GM19035 (cell line): ENCODE data around the gene ABHD3.
"Not testable (repeated sequence)": the region's sequence is repeated elsewhere in the genome, so short reads cannot be mapped to it uniquely, and the experiment has no call there.

Experiments used
- ATAC-seq: cut with Tn5 transposase; IDR thresholded peaks from one replicate; pipeline ENCODE4 v1.9.1; 2021; ENCODE audit not compliant: unreplicated experiment

Gene ABHD3

DNA sequence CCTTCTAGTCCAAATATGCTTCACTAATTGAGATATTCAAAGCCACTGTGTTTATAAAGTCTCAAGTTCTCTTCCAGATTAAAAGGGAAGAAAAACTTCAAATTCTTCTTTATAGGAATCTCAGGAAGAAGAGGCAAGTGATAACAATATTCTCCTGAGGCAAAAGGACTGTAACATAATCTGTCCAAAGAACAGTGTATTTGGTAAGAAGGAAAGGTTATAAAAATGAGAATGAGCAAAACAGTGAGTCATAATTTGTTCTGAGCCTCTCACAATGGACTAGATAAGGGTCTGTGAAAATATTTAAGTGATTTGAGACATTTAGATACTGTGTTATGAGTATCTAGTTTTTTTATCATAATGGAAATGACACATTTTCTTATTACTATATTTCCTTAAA is 48.2 kb downstream of the ABHD3 start:
- ATAC-seq: no peak

DNA sequence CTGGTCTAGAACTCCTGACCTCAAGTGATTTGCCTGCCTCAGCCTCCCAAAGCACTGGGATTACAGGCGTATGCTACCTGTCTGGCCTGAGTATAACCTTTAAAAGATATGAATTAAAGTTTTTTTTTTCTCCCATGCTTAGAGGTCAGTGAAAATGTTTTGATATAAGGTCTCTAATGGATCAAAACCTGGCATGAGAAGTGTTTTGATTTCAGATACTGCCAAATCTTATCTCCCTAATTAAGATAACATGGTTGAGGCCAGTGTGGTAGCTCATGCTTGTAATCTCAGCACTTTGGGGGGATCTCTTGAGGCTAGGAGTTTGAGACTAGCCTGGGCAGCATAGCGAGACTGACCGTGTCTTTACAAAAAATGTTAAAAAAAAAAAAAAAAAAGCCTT is 51.2 kb downstream of the ABHD3 start:
- ATAC-seq: no peak

DNA sequence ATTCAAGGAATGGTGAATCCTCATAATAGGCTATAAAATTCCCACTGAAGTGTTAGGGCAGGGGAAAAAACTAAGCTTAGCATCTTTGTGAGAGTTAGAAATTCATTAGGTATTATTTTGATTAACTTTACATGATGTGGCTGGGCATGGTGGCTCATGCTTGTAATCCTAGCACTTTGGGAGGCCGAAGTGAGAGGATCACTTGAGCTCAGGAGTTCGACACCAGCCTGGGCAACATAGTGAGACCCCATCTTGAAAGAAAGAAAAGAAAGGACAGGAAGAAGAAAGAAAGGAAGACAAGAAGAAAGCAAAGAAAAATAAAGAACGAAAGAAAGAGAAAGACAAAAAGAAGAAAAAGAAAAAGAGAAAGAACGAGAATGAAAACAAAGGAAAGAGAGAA is 52.5 kb downstream of the ABHD3 start:
- no peak for ATAC-seq

DNA sequence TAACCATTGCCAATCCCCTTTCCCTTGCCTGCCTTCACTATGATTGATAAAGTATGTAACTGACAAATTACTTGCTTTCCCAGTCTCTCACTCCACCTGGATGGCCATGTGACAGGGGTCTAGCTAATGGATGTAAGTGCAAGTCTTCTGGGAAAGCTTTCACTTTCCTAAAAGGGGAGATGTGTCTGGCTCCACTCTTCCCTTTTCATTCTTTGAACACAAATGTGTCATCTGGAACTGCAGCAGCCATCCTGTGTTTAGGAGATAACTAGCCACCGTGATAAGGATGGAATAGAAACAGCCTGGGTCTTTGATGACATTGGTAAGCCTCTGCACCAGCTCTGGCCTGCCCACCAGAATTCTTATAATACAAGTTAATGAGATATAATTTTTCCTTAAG is 54.3 kb downstream of the ABHD3 start:
- no peak for ATAC-seq

DNA sequence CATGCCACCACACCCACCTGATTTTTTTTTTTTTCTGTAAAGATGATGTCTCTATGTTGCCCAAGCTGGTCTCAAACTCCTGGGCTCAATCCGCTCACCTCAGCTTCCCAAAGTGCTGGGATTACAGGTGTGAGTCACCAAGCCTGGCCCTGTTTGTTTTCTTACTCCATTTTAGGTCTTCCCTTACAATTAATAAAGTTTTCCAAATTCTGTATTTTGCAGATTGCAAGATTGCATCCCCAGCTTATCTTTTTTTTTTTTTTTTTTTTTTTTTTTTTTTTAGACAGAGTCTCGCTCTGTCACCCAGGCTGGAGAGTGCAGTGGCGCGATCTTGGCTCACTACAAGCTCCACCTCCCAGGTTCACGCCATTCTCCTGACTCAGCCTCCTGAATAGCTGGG is 64.2 kb downstream of the ABHD3 start:
- ATAC-seq: not testable (repeated sequence)

DNA sequence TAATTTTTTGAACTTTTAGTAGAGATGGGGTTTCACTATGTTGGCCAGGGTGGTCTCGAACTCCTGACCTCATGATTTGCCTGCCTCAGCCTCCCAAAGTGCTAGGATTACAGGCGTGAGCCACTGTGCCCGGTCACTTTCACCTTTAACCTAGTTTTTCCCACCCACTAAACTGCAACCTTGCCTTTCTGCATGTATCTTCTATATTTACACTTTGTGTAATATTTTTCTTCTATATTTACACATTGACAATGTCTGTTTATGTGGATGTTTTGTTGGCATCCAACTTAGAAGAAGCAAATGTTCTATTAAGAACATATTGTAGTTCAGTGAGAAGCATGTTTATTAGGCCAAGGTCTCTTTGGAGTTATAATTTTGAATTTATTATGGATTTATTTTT is 65.8 kb downstream of the ABHD3 start:
- ATAC-seq: no peak

DNA sequence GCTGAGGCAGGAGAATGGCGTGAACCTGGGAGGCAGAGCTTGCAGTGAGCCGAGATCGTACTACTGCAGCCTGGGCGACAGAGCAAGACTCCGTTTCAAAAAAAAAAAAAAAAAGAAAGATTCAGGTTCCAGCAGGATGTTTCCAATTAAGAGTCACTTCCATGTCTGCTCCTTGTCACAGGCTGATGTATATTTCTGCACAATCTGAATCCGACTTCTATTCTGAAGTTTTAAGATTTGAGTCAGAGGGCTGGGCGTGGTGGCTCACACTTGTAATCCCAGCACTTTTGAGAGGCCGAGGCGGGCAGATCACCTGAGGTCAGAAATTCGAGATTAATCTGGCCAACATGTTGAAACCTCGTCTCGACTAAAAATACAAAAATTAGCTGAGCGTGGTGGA is 67.8 kb downstream of the ABHD3 start:
- ATAC-seq: no peak

DNA sequence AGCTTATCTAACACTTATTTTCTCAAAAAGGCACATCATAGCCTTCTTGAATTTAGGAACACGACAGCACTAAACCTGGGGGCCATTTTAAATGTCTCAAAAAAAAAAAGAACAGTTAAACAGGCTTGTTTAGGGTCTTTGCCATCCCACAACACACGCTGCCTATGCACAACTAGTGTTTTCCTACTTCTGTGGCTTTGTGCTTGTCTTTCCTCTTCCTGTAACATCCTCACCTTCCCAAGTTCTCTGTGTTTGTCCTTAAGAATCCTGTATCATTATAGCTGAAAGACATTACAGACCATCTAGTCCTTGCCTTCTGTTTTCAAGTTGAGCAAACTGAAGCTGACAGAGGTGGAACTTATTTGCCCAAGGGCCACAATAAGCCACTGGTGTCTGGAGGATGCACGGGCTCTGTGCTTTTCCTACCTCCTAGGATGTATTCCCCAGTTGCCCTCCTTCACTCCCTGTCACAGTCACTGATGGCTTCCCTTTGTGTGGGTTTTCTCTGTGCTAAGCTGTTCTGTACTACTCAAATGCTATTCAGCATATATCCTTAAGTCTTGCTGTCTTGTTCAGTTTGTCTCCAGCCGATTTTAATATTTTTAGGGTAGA is 69.9 kb downstream of the ABHD3 start:
- ATAC-seq: no peak

DNA sequence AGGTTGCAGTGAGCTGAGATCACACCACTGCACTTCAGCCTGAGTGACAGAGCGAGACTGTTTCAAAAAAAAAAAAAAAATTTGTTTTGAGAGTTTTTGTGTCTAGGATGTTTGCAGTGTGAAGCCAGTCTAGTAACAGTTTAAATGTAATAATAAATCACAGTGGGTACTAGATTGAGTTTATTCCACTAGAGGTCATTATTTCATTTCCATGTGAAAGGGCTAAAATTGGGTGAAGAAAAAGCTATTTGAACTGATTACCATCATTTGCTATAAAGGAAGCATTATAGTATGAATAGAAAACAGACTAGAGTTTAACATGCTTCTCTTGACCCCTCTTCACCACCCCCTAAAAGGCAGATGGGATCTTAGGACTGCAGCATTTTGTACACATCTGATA is 72.2 kb downstream of the ABHD3 start:
- ATAC-seq: no peak

DNA sequence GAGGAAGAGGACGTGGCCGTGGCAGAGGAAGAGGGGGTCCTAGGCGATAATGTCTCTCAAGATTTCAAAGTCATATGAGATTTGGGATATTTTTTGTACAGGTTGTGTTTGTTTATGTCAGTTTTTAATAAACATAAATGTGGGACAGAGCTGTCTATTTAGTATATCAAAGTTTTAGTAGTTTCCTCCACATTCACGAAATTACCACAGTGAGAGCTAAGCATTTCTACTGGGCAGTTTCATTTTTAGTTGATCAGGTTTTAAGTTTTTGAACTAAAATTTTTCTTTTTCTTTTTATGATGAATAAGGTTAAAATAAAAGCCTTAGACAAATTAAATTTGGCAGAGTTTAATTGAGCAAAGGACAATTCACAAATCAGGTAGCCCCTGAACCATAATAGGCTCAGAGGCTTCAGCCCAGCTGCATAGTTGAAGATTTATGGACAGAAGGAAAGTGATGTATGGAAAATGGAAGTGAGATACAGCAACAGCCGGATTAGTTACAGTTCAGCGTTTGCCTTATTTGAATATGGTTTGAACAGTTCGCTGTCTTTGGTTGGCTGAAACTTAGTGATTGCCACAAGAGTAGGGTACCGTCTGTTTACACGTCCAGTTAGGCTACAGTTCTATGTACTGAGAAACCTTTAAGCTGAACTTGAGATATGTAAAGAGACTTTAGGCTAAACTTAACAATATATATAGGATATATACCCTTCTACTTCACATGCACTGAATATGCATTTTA is 75.3 kb downstream of the ABHD3 start:
- peak; percentile 92 for ATAC-seq

DNA sequence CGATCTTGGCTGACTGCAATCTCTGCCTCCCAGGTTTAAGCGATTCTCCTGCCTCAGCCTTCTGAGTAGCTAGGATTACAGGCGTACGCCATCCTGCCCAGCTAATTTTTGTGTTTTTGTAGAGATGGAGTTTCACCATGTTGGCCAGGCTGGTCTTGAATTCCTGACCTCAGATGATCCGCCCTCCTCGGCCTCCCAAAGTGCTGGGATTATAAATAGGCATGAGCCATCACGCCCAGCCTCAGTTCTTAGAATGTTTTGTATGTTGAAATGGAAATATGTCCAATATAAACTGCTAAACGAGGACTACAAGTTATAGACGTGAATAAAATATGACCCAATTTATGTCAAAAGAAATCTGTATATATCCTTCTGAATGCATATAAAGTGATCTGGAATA is 82.9 kb downstream of the ABHD3 start:
- not testable (repeated sequence) for ATAC-seq

DNA sequence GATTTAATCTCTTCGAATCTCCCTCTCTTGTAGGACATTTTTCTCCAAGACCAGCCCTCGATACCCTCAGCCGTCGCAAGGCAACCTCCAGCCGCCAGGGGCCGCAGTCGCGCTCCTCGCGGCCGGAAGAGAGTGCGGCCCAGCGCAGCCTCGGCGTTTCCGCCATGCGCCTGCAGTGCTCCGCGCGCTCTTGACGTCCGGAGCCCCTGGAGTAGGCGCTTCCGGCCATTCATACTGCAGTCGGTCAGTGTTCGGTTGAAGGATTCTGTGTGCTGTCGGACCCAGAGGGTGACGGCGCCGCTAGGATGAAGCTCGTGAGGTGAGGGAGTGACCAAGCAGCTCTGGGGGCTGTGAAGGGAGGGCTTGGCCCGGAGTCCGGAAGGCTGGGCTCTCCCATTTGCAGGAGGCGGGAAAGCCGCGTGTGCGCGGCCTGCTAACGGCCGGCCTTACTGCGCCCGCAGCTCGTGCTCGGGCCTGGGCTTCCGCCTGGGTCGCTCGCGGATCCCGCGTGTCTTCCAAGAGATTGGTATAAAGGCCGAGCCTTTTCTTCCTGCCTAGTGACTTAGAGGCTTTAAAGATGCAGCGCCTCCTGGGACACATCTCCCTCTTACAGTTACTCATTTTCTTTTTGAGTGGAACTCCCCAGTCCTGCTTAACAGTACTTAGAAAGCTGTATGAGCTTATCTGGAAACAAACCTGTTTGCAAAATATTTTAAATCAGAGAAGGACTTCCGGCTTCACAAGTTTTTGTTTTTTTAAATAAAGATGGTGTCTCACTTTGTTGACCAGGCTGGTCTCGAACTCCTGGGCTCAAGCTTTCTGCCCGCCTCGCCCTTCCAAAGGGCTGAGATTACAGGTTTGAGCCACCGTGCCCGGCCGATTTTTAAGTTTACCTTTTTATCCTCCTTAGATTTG is 92.2 kb downstream of the ABHD3 start, which contains the start of gene SNRPD1:
Gene SNRPD1, plus strand, starts transcription at position 190 of the 915 bp plus-strand sequence. Its CDS starts 116 bp downstream, at position 306.
- ATAC-seq: peak; percentile 98

DNA sequence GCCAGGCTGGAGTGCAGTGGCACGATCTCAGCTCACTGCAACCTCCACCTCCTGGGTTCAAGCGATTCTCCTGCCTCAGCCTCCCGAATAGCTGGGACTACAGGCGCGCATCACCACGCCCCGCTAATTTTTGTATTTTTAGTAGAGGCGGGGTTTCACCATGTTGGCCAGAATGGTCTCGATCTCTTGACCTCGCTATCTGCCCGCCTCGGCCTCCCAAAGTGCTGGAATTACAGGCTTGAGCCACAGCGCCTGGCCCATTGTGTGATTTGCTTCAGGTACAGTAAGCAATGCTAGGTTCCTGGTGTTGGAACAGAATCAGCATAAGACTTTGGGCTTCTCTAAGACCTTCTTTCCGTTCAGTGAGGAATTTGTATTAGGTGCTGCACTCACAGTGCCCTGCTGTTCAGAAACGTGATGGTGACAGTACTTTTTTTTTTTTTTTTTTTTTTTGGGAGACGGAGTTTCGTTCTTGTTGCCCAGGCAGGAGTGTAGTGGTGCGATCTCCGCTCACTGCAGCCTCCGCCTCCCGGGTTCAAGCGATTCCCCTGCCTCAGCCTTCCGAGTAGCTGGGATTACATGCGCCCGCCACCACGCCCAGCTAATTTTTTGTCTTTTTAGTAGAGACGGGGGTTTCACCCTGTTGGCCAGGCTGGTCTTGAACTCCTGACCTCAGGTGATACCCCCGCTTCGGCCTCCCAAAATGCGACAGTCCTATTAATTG is 93.0 kb downstream of the ABHD3 start:
- peak; percentile 1 for ATAC-seq

DNA sequence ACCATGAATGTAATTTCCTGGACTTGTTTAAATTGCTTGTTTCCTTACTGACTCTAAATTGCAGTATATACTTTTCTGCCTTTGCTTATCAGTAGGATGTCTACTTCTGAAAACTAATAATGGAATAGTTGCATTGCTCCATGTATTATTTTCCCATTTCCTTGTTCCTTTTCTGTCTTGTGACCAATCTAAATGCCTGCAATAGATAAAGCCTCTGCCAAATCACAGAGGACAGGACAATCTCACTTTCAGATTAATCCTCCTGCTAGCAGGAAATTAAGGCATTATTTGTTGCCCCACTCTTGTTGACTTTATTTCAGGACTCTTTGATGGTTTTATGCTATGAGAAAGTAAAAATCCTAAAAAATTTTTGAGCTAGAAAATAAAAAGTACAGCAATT is 99.4 kb downstream of the ABHD3 start:
- no peak for ATAC-seq

DNA sequence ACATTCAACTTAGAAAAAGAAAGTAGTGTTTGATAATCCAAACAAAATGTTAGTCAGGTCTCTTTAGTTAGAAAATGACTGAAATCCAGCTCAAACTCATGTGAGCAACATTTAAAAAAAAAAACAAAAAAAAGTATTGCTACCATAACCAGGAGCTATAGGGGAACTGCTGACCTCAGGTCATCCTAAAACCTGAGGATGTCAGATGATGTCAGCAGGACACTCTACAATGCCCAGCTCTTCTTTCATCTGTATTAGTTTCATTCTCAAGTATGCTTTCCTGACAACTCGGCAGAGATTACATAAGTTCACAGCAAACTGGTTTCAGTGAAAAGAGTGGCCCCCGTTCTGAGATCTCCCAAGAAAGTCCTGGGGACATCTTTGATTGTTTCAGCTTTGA is 99.9 kb downstream of the ABHD3 start:
- ATAC-seq: no peak

DNA sequence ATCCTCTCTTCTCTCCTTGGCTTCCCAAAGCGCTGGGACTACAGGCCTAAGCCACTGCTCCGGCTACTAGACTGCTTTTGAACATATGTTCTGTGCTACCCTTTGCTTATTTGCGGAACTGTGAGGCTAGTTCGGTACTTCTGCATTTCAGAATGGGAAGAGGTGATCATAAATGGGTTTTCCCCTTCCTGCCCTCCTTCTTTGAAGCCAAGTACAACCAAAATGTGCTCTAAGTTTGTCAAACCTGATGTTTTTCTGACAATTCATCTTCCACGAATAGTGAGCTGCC is 102.3 kb downstream of the ABHD3 start:
- no peak for ATAC-seq
